Uterus (tissue), 2 donors: ENCODE data around the gene A2ML1.
"Not testable (repeated sequence)": the region's sequence is repeated elsewhere in the genome, so short reads cannot be mapped to it uniquely, and the experiment has no call there.

ENCODE experiments used
- CTCF ChIP-seq, 4 experiments: fragments of 200-600 bp in 2 of 4; fragments of 450-650 bp in 2 of 4; sonication (generic) in 2 of 4; IDR thresholded peaks; one replicate each; pipeline ENCODE4 v1.5.1; 2016 to 2019; ENCODE audit warnings: antibody characterized with exemption in 4 of 4, mild to moderate bottlenecking in 2 of 4, moderate library complexity in 1 of 4
- POLR2A ChIP-seq, 2 donors: fragments of 450-650 bp; IDR thresholded peaks; one replicate each; pipeline ENCODE4 v1.6.1; 2016; ENCODE audit warnings: antibody characterized with exemption in 2 of 2, mild to moderate bottlenecking in 1 of 2, moderate library complexity in 1 of 2

GRCh38 chr12:8787206-8787605 is 35.2 kb upstream of the A2ML1 start:
- not testable (repeated sequence) for TF ChIP-seq CTCF, POLR2A (IDR thresholded peaks at IDR 0.05)
